GM10266 (cell line): ENCODE measurements around the gene UCHL1.

Experiments used
- DNase-seq: peaks from one replicate; pipeline ENCODE4 v3.0.0; 2012; ENCODE audit errors: extremely low spot score
- CTCF ChIP-seq: IDR thresholded peaks from 2 replicates; pipeline ENCODE4 v1.5.1; 2012; ENCODE audit warnings: mild to moderate bottlenecking, low read depth; ENCODE audit not compliant: control insufficient read depth, insufficient read depth; ENCODE audit errors: missing control alignments

UCHL1 gene

GRCh38 chr4:41214136-41214824 lies 42.4 kb upstream of the UCHL1 start, which contains the start of gene APBB2:
Gene APBB2 (minus strand): TSS chr4:41214542. CDS start chr4:41033254, 181,288 bp downstream.
- peak; percentile 90 for DNase-seq
- TF ChIP-seq CTCF = peak; percentile 72

- TF ChIP-seq CTCF = no peak
- DNase-seq = no peak
Observed at GRCh38 chr4:41214825-41215146, 41.9 kb upstream of the UCHL1 start.

DNA sequence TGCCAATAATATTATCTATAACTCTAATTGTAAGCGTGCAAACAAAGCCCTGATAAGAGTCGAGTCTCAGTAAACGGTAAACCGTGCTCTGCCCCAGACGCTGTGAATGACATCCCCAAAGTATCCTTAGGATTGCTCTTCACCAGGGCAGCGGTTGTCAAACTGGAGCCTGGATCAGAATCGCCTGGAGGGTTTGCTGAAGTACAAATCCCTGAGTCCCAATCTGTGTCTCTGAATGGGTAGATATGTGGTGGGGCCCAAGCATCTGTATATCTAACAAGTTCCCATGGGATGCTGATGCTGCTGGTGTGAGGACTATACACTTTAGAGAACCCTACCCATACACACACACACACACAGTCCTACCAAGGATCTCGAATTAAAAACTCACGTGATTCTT lies 41.6 kb upstream of the UCHL1 start:
- no peak for TF ChIP-seq CTCF
- peak; percentile 21 for DNase-seq

GRCh38 chr4:41215969-41216293 lies 40.8 kb upstream of the UCHL1 start:
- peak; percentile 24 for DNase-seq
- no peak for TF ChIP-seq CTCF

DNA sequence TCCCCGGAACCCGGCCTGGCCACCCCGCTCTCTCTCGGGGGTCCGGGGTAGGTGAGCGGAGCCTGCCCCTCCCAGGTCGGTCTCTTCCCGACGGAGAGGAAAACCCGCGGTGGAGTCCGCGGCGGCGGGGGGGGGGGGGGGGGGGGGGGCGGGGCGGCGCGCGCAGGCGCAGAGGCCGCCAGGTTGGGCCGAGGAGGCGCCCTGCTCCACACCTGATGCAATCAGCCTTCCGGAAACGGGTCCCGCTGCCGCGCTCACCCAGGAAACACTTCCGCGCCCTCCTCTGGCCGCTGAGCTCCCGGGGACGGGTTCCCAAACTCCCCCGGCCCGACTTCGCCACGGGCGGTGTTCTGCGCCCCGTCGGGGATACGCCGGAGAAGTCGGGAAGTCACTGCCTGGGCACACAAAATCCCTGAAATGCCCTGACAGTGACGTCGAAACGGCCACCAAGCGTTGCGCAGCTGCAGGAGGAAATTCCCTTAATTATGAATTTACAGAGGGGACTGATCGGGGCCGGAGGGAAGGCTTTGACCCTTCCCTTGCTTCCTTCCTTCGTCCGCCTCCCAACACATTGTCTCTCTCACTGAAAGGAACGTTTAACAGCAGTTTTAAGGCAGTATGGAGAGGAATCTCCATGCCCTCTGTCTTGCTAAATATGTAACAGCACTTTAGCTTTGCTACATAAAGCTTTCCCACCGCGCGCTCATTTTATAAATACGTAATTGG lies 40.3 kb upstream of the UCHL1 start:
- TF ChIP-seq CTCF = peak; percentile 25
- DNase-seq = peak; percentile 81

DNA sequence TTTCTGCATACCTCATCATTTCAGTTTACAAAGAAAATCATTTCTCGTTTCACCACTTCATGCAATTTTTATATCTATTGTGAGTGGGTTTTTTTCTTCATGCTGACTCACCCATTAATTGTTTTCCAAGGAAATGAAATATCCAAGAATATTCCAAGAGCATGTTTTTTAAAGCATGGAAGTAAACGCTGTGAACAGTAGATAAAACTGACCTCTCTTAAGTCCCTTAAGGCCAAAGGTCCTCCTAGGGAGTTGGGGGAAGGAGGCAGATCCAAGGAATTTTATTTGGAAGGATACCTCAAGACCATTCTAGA lies 39.8 kb upstream of the UCHL1 start:
- no peak for DNase-seq
- TF ChIP-seq CTCF = no peak

GRCh38 chr4:41217374-41217773 lies 39.4 kb upstream of the UCHL1 start:
- DNase-seq = no peak
- no peak for TF ChIP-seq CTCF
